H1 (cell line): ENCODE measurements around the gene DOP1A. TPM values are rescaled to one million over a fixed set of nuclear protein-coding genes. Genes with fewer than 3 reads are reported as not detected.

Source experiments
- HDAC6 ChIP-seq: IDR thresholded peaks from one replicate; pipeline ENCODE4 v1.7.1; 2012; ENCODE audit warnings: low read depth, mild to moderate bottlenecking, inconsistent platforms, low read length, moderate library complexity
- RAD21 ChIP-seq, 2 experiments: IDR thresholded peaks in 1 of 2; conservative IDR thresholded peaks in 1 of 2; 2 replicates each; pipeline ENCODE4 v1.6.1; 2011; ENCODE audit warnings: low read depth in 2 of 2, low read length in 2 of 2, improper control_type of control experiment in 1 of 2, inconsistent platforms in 1 of 2, mild to moderate bottlenecking in 1 of 2, moderate library complexity in 1 of 2
- TAF7 ChIP-seq: optimal IDR thresholded peaks from 2 replicates; pipeline ENCODE3; 2011; ENCODE audit warnings: low read depth, mild to moderate bottlenecking, inconsistent platforms, low read length, moderate library complexity, borderline replicate concordance
- TBP ChIP-seq: IDR thresholded peaks from 2 replicates; pipeline ENCODE4 v1.6.1; 2011; ENCODE audit warnings: low read depth, low read length, improper control_type of control experiment
- USF2 ChIP-seq: IDR thresholded peaks from 2 replicates; pipeline ENCODE4 v1.6.1; 2011; ENCODE audit warnings: low read length, improper control_type of control experiment
- polyA plus RNA-seq, 7 experiments: library from polyadenylated mRNA; depleted of rRNA in 3 of 7; stranded (reverse) in 5 of 7; unstranded in 2 of 7; fragments of >200 nt in 5 of 7; fragments of 200-250 nt in 2 of 7; gene quantifications; 1 replicate in 5 of 7; 2 replicates in 1 of 7; 4 replicates in 1 of 7; pipeline versions ENCODE4 v1.2.1 to v1.2.3, GENCODE V29; 2011 to 2013; ENCODE audit warnings: missing spikeins in 2 of 7, mixed read lengths in 2 of 7
- total RNA-seq: library from RNA; stranded (reverse); fragmentation: NEBNext Ultra II Directional; extraction: Animal tissue kit (Norgen Biotek cat#: 25700); gene quantifications from 2 replicates; pipeline ENCODE4 v1.2.1, GENCODE V29; 2021

The DOP1A gene
- total and polyA plus RNA-seq, 2 of the 8 experiments (the other 6 are each of a cell fraction or from before 2014, with no cell fraction given), result 7.5 to 14.7 TPM

- TF ChIP-seq RAD21 (IDR thresholded peaks at IDR 0.05 in 1 of 2, conservative IDR thresholded peaks at IDR 0.05 in 1 of 2; ENCODE audit: low read depth in 2 of 2, low read length in 2 of 2) (no peak), TBP (no peak), TAF7 (no peak), HDAC6 (no peak), USF2 (no peak)
Measured at GRCh38 chr6:83108378-83108777, 40.9 kb downstream of the DOP1A start (continued).
